Ovary (tissue), 3 donors: Measurements from ENCODE around the gene GTPBP1.

ENCODE experiments used
- CTCF ChIP-seq, 3 donors: fragments of 450-650 bp in 2 of 3; fragments of 200-600 bp in 1 of 3; IDR thresholded peaks; one replicate each; pipeline versions ENCODE4 v1.5.1 to v1.8.0; 2016 to 2022; ENCODE audit warnings: antibody characterized with exemption in 3 of 3, mild to moderate bottlenecking in 1 of 3
- EP300 ChIP-seq: sonication (generic); formaldehyde crosslinking; IDR thresholded peaks from one replicate; pipeline ENCODE4 v1.6.1; 2017; ENCODE audit warnings: antibody characterized with exemption
- POLR2A ChIP-seq: fragments of 450-650 bp; IDR thresholded peaks from one replicate; pipeline ENCODE4 v1.6.1; 2017; ENCODE audit warnings: antibody characterized with exemption, mild to moderate bottlenecking, moderate library complexity
- donor health status: DM: no; HTN: no; CAD: no.

GRCh38 chr22:38739300-38740055, 33.7 kb downstream of the GTPBP1 start:
- TF ChIP-seq CTCF (IDR thresholded peaks at IDR 0.05), result no peak
- TF ChIP-seq EP300, result no peak
- no peak for TF ChIP-seq POLR2A
